Loucy (cell line): ENCODE measurements around the gene SHISAL2A.

Experiments
- EZH2phosphoT487 ChIP-seq: fragments of 200-600 bp; IDR thresholded peaks from 2 replicates; pipeline ENCODE4 v1.6.1; 2018; ENCODE audit warnings: antibody characterized with exemption, mild to moderate bottlenecking, moderate library complexity, borderline replicate concordance
- TF ChIP-seq, protein P1 (sequence below): fragments of 200-600 bp; sonication (generic); conservative IDR thresholded peaks from 2 replicates; pipeline ENCODE4 v1.5.1; 2014; ENCODE audit warnings: mild to moderate bottlenecking, antibody characterized with exemption, low read length

DNA sequence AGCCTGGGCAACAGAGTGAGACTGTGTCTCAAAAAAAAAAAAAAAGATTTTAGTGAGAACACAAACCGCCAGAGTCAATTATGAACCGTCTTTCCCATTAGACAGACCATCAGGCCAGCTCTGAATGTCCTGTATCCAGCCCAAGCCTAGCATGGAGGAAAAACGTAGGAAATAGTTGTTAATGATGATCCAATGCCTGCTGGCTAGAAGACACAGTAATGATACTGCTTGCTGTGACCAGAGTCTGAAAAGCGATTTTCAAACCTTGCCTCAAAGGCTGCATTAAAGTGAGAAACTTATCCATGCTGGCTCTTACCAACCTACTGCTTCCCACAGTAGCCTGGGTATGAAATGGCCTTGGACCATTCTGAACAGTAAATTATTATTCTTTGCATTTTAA lies 48.2 kb downstream of the SHISAL2A start:
- TF ChIP-seq, protein P1, sequence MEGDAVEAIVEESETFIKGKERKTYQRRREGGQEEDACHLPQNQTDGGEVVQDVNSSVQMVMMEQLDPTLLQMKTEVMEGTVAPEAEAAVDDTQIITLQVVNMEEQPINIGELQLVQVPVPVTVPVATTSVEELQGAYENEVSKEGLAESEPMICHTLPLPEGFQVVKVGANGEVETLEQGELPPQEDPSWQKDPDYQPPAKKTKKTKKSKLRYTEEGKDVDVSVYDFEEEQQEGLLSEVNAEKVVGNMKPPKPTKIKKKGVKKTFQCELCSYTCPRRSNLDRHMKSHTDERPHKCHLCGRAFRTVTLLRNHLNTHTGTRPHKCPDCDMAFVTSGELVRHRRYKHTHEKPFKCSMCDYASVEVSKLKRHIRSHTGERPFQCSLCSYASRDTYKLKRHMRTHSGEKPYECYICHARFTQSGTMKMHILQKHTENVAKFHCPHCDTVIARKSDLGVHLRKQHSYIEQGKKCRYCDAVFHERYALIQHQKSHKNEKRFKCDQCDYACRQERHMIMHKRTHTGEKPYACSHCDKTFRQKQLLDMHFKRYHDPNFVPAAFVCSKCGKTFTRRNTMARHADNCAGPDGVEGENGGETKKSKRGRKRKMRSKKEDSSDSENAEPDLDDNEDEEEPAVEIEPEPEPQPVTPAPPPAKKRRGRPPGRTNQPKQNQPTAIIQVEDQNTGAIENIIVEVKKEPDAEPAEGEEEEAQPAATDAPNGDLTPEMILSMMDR: no peak
- no peak for TF ChIP-seq EZH2phosphoT487
